ENCODE results near the gene PSMB9.

DNA sequence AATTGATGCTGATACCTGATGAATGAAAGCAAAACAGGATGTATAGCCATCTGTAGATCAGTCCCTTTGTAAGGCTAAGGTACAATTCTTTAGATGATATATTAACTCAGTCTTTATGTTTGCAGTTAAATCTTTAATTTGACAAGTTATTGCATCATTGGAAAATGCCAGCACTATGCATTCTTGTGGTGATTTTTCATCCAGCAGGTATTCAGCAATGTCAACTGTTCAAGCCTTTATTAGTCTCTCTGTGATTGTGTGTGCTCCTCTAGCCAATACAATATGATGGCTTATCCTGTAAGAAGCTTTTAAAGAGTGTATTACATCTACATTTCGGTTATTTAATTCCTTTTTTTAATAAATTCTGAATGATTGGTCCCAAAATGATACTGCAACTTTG is 52.5 kb downstream of the PSMB9 start:
- TF ChIP-seq, protein P1, sequence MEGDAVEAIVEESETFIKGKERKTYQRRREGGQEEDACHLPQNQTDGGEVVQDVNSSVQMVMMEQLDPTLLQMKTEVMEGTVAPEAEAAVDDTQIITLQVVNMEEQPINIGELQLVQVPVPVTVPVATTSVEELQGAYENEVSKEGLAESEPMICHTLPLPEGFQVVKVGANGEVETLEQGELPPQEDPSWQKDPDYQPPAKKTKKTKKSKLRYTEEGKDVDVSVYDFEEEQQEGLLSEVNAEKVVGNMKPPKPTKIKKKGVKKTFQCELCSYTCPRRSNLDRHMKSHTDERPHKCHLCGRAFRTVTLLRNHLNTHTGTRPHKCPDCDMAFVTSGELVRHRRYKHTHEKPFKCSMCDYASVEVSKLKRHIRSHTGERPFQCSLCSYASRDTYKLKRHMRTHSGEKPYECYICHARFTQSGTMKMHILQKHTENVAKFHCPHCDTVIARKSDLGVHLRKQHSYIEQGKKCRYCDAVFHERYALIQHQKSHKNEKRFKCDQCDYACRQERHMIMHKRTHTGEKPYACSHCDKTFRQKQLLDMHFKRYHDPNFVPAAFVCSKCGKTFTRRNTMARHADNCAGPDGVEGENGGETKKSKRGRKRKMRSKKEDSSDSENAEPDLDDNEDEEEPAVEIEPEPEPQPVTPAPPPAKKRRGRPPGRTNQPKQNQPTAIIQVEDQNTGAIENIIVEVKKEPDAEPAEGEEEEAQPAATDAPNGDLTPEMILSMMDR (IDR thresholded peaks at IDR 0.05) = no peak
- no peak for TF ChIP-seq ZFX (IDR thresholded peaks at IDR 0.05; ENCODE audit: borderline replicate concordance)
